Tibial nerve (tissue), 4 donors: ENCODE measurements around the gene CXCL14. TPM values are rescaled to one million over a fixed set of nuclear protein-coding genes. Genes with fewer than 3 reads are reported as not detected.
"Not testable (repeated sequence)": the region's sequence is repeated elsewhere in the genome, so short reads cannot be mapped to it uniquely, and the experiment has no call there.

Source experiments
- DNase-seq, 2 donors: peaks; one replicate each; pipeline ENCODE4 v3.0.0-alpha.2; 2019; ENCODE audit warnings: low spot score in 2 of 2
- H3K27ac ChIP-seq, 4 donors: fragments of 200-600 bp; sonication (generic) in 3 of 4; one replicate each; pipeline ENCODE4 v1.5.1; 2017 to 2019; ENCODE audit warnings: mild to moderate bottlenecking in 1 of 4
- H3K27me3 ChIP-seq, 2 donors: fragments of 200-600 bp; sonication (generic) in 1 of 2; one replicate each; pipeline versions ENCODE4 v1.5.1 to v1.6.0; 2017 to 2019
- H3K36me3 ChIP-seq, 3 donors: fragments of 200-600 bp; sonication (generic); one replicate each; pipeline ENCODE4 v1.5.1; 2018 to 2019
- H3K4me1 ChIP-seq, 4 donors: fragments of 200-600 bp; sonication (generic) in 3 of 4; one replicate each; pipeline ENCODE4 v1.5.1; 2017 to 2019
- H3K4me3 ChIP-seq, 4 donors: fragments of 200-600 bp; sonication (generic) in 3 of 4; one replicate each; pipeline ENCODE4 v1.5.1; 2017 to 2019; ENCODE audit warnings: mild to moderate bottlenecking in 1 of 4, moderate library complexity in 1 of 4
- H3K9me3 ChIP-seq, 4 donors: fragments of 200-600 bp; sonication (generic) in 3 of 4; one replicate each; pipeline ENCODE4 v1.5.1; 2017 to 2019
- CTCF ChIP-seq, 5 experiments: fragments of 200-600 bp in 3 of 5; fragments of 450-650 bp in 2 of 5; sonication (generic) in 3 of 5; IDR thresholded peaks; one replicate each; pipeline ENCODE4 v1.5.1; 2016 to 2019; ENCODE audit warnings: antibody characterized with exemption in 5 of 5, mild to moderate bottlenecking in 3 of 5, moderate library complexity in 2 of 5
- EP300 ChIP-seq, 2 donors: sonication (generic); formaldehyde crosslinking; IDR thresholded peaks; one replicate each; pipeline ENCODE4 v1.6.1; 2017; ENCODE audit warnings: antibody characterized with exemption in 2 of 2, mild to moderate bottlenecking in 1 of 2
- POLR2A ChIP-seq, 2 donors: fragments of 450-650 bp; IDR thresholded peaks; one replicate each; pipeline ENCODE4 v1.6.1; 2017; ENCODE audit warnings: antibody characterized with exemption in 2 of 2, mild to moderate bottlenecking in 2 of 2, moderate library complexity in 2 of 2
- WGBS, 2 donors: methylation state at CpG; one replicate each; pipeline ENCODE4 v1.1.5; 2018; 5-methylcytosine and 5-hydroxymethylcytosine counted together
- total RNA-seq, 4 donors: library from RNA; depleted of rRNA; stranded (reverse); fragments of >200 nt; gene quantifications; one replicate each; pipeline ENCODE4 v1.1.0, GENCODE V29; 2016

The CXCL14 gene
- total RNA-seq, 4 donors from 2014 or later, result 76.5 to 171 (median 111) TPM

DNA sequence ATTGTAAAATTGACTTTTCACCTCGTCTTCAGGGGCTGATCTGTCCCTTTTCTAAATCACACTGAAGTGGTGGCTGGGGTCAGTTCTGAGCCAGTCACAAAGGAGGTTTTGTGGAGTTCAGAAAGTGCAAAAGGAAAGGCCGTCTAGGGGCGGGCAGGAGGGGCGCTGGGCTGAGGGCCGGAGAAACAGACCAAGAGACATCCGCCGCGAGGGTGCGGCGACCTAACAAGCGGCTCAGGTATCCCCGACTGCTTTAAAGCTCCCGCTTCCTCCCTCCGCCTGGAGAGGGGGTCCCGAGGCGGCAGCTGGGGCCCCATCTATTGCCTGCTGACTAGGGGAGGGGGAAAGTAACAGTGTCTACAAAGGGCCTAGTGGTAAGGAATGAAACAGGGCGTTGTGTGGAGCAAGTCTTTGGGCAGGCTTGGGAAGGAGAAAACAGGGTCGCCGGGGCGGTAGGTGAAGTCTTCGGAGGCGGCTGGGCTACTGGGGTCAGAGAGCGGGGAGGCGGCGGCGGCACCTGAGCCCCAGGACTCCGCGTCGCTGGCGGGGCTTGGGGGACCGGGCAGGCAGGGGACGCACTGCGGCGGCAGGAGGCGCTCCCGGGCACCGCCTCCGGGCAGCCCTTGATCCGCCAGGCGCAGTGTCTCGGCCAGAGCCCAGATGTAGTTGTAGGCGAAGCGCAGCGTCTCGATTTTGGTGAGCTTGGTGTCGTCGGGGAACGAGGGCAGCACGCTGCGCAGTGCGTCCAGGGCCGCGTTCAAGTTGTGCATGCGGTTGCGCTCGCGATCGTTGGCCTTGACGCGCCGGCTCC lies 44.0 kb downstream of the CXCL14 start:
- no peak for DNase-seq
- no peak overlapping the region for H3K4me3 ChIP-seq
- peaks cover 0 to 22% (median 0%) of the 10 kb centered on the region in 4 donors for H3K4me1 ChIP-seq
- peaks cover 0 to 88% of the 10 kb centered on the region in 2 donors for H3K27me3 ChIP-seq
- WGBS, 2 donors, result 2 to 5% methylated on average over 38 to 43 of the region's 61 CpGs
- no peak overlapping the region for H3K27ac ChIP-seq
- TF ChIP-seq POLR2A (IDR thresholded peaks at IDR 0.05) (no peak), CTCF (IDR thresholded peaks at IDR 0.05) (no peak), EP300 (IDR thresholded peaks at IDR 0.05) (no peak)
- no peaks in the 10 kb centered on the region for H3K36me3 ChIP-seq
- H3K9me3 ChIP-seq, result peaks cover 0 to 13% (median 0%) of the 10 kb centered on the region in 4 donors

- peaks cover 0 to 92% of the 10 kb centered on the region in 2 donors for H3K27me3 ChIP-seq
- H3K4me3 ChIP-seq, result no peak overlapping the region
- WGBS, 2 donors, result 49 to 58% methylated on average over 3 of the region's 3 CpGs
- TF ChIP-seq CTCF (IDR thresholded peaks at IDR 0.05), result no peak
- TF ChIP-seq EP300 (IDR thresholded peaks at IDR 0.05), result no peak
- no peak for TF ChIP-seq POLR2A (IDR thresholded peaks at IDR 0.05)
- peaks cover 0 to 22% (median 0%) of the 10 kb centered on the region in 4 donors for H3K4me1 ChIP-seq
- H3K27ac ChIP-seq, result no peak overlapping the region
- DNase-seq, result no peak
- H3K36me3 ChIP-seq, result no peaks in the 10 kb centered on the region
- H3K9me3 ChIP-seq, result peaks cover 0 to 13% (median 0%) of the 10 kb centered on the region in 4 donors
Measured at GRCh38 chr5:135533794-135534193, 45.0 kb downstream of the CXCL14 start.

DNA sequence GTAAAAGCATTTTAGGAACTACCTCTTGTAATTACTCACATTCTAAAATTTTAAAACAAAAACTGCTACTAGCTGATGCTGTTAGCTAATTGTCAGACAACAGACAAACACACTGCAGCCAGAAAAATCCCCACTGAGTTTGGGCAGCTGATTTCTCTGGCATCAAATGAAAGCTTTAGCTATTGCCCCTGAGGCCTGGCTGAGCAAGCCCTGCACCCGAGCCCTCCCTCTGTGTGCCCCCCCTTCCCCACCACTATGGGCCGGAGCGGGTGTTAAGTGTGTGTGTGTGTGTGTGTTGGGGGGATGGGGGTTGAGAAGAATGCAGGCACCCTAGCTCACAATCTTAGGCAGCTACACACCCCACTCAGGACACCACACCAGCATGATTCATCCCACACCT lies 45.5 kb downstream of the CXCL14 start:
- H3K27me3 ChIP-seq, result peaks cover 0 to 88% of the 10 kb centered on the region in 2 donors
- TF ChIP-seq POLR2A (IDR thresholded peaks at IDR 0.05), result no peak
- TF ChIP-seq EP300 (IDR thresholded peaks at IDR 0.05), result no peak
- TF ChIP-seq CTCF (IDR thresholded peaks at IDR 0.05), result no peak
- peaks cover 0 to 13% (median 0%) of the 10 kb centered on the region in 4 donors for H3K9me3 ChIP-seq
- 26 to 28% methylated on average over 3 of the region's 3 CpGs for WGBS, 2 donors
- H3K27ac ChIP-seq, result no peak overlapping the region
- H3K4me1 ChIP-seq, result peaks cover 0 to 22% (median 0%) of the 10 kb centered on the region in 4 donors
- DNase-seq, result no peak
- no peaks in the 10 kb centered on the region for H3K36me3 ChIP-seq
- H3K4me3 ChIP-seq, result no peak overlapping the region

GRCh38 chr5:135529576-135529975 lies 49.2 kb downstream of the CXCL14 start:
- DNase-seq, H3K27ac ChIP-seq, H3K9me3 ChIP-seq, H3K4me3 ChIP-seq, H3K36me3 ChIP-seq, H3K4me1 ChIP-seq: not testable (repeated sequence)
- peaks cover 0 to 50% of the 10 kb centered on the region in 2 donors for H3K27me3 ChIP-seq
- WGBS, 2 donors, result 75 to 78% methylated on average over 5 of the region's 5 CpGs

DNA sequence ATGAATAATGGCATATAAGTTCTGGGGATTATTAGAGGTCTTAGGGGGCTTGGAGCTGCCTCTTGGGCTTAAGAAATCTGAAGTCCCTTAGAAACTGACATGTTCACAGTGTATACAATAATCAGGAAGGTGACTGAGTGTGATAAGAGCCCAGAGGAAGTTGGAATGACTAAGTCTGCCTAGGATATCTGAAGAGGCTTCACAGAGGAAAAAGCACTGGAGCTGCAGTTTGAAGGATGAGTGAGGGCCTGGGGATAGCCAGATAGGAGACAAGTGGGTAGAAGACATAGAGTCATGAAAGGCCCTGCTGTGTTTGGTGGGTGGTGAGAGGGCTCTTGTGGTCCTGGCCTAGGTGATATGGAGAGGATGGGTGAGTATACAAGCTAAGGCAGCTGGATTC lies 51.9 kb downstream of the CXCL14 start:
- no peaks in the 10 kb centered on the region for H3K36me3 ChIP-seq
- no peaks in the 10 kb centered on the region for H3K9me3 ChIP-seq
- DNase-seq, result no peak
- TF ChIP-seq CTCF (IDR thresholded peaks at IDR 0.05) (no peak), POLR2A (IDR thresholded peaks at IDR 0.05) (no peak), EP300 (IDR thresholded peaks at IDR 0.05) (no peak)
- H3K4me3 ChIP-seq, result no peak overlapping the region
- no peaks in the 10 kb centered on the region for H3K4me1 ChIP-seq
- H3K27ac ChIP-seq, result no peak overlapping the region
- peaks cover 0 to 29% of the 10 kb centered on the region in 2 donors for H3K27me3 ChIP-seq
